Right ventricle myocardium superior (tissue), 1 donor: ENCODE measurements around the gene MFNG. TPM values are rescaled to one million over a fixed set of nuclear protein-coding genes. Genes with fewer than 3 reads are reported as not detected.

Experiments used
- ATAC-seq: fragments of 200-7000 bp; cut with Tn5 transposase; one replicate; pipeline ENCODE4 v1.9.1; 2020; ENCODE audit warnings: mild to moderate bottlenecking; ENCODE audit not compliant: poor library complexity
- DNase-seq: peaks from one replicate; pipeline ENCODE4 v3.0.0-alpha.2; 2020
- intact Hi-C: fragments of 100-400 bp; cut with DNase I; formaldehyde crosslinking; loops from one replicate; pipeline ENCODE4 v1.11.2; 2022
- total RNA-seq: library from RNA; stranded (reverse); fragmentation: NEBNext Ultra II Directional; extraction: Animal tissue kit (Norgen Biotek cat#: 25700); gene quantifications from one replicate; pipeline ENCODE4 v1.2.1, GENCODE V29; 2021
- donor health status: DM: no; HTN: yes; CAD: no; lungs with severe emphysema.

The MFNG gene
- total RNA-seq, 1 donor from 2014 or later: 12.7 TPM

DNA sequence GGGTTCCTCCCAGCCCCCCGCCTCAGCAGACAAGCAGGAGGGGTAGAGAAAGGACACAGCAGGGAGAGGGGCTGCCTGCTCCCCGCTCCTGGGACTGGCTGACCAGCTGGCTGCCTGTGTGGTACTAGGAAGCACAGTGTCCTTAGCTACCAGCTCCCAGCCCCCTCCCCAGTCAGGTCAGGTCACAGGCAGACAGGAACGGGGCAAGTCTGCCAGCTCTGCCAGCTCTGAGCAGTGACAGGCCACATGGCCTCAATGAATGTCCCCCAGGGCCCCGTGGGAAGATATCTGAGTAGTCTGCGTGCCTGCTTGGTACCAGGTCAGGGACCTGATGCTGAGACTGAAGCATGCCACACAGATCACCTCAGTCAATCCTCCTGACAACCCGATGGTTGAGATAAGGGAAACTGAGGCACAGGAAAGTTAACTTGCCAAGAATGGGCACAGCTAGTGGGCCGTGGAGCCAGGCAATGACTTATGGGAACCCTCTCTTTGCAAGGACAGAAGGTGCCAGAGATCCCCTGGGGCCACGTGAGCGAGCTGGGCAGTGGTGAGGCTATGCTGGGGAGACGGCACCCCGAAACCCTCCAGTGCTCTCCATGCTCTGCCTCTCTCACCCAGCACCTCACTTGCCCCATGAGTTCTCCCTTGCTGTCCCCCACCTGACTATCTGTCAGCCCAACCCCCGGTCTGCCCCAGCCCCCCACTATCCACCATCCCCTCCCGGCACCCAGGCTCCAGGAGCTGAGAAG, 13.8 kb upstream of the MFNG start:
- DNase-seq (no peak), ATAC-seq (no peak)
- intact Hi-C loops: no loop called here

DNA sequence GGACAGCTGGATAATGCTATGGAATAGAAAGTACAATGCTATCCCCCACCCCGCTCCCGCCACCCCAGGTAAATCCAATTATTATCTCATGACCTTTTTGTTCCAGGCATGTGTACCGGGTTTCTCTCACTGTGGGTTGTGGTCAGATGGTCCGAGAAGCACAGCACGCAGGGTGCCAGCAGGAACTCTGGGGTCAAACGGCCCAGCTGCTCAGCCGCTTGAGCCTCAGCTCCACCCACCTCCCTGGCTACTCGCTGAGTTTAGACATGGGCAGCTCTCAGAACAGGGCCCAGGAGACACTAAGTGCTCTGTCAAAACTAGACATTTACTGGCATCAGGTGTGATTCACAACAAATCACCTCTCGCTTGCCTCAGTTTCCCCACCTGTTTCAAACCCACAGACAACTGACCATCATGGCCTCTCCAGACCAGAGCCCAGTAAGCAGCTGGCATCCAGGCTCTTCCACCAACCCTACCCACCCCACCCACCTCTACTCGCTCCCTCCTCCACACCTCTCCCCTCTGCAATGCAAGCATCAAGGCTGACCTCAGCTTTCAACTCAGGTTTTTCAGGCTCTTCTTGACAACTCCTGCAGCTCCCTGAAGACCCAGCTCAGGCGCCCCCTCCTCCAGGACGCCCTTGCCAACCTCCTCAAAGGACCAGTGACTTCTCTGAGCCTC, 13.0 kb upstream of the MFNG start:
- ATAC-seq: no peak
- intact Hi-C loops: no loop called here
- no peak for DNase-seq

DNA sequence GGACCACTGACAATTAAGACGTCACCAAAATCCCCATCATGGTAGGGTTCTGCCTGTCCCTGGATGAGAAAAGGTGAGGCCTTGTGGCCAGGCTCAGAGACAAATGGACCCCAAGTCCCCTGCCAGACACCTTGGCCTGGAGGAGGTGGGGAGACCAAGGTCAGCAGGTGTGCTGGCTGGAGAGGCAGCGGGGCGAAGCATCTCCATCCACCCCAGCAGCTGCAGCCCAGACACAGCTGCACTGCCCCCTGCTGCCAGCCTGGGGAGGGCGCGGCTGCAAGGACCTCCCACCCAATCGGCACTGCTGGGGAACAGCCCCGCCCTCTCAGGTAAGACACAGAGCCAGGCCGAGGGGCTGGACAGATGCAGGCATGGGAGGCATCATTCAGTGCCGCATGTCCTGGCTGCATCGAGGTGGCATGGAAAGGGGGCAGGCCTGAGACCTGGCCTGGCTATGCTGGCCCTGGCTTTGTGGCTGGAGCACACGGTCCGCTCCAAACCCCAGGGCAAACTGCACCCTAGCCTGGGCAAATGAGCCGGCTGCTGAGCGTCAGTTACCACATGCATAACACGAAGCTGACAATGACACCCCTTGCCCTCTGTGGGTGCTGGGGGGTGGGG, 12.2 kb upstream of the MFNG start:
- DNase-seq (no peak), ATAC-seq (no peak)
- intact Hi-C loops: no loop called here

DNA sequence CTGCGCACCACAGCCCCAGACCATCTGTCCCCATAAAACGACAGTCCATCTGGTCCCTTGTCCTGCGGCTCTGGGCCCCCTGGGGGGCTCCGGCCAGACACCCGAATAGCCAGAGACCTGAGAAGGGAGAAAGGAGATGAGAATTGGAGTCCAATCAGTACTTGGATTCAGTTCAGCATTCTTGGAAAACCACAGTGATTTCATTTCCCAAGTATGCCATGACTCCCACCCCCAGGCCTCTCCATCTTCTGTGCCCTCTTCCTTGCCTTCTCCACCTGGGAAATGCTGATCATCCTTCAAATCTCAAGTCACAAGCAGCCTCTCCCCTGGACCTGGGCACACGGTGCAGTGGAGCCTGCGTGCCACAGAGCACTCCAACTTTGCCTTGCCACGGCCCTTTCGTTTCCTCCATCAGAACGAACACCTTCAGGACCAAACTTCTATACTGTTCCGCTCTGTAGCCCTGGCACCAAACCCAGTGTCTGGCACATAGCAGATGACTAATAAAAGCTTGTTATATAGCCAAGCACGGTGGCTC, 10.9 kb upstream of the MFNG start:
- intact Hi-C loops: no loop called here
- no peak for DNase-seq
- no peak for ATAC-seq

DNA sequence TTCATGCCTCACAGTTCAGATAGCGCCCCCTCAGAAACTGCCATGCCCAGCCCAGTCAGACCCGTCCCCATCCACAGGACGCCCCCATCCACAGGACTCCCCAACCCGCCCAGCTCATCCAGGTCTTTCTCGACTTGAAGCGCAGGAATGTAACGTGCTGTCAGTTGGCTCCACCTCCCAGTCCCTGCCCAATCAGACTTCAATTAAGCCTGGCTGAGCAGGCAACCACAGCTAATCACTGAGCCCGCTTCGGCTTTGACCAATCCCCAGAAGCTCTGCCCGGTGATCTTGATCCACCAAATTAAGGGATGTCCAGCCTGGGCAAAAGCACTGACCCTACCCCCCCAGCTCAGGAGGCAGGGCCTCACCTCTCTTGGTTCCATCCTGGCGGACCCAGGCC, 10.5 kb upstream of the MFNG start:
- ATAC-seq: no peak
- intact Hi-C loops: no loop called here
- DNase-seq: no peak

DNA sequence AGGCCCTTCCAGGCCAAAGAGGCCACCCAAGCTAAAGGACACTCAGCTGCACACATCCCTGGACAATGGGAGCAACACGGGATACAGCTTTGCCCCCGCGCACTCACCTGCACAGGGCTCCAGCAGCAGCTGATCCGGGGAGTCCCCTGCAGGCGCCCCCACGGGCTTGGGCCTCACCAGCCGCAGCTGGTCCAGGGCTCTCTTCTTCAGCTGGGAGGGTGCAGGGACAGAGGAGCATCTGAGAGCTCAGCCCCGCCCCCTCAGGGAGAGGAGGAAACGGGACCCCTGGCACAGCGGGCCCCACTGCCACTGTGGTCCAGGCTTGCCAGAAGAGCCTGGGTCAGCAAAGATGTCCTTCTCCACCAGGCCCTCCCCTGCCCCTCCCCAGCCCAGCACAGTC, 7.8 kb upstream of the MFNG start:
- ATAC-seq (no peak), DNase-seq (no peak)
- intact Hi-C loops: no loop called here

DNA sequence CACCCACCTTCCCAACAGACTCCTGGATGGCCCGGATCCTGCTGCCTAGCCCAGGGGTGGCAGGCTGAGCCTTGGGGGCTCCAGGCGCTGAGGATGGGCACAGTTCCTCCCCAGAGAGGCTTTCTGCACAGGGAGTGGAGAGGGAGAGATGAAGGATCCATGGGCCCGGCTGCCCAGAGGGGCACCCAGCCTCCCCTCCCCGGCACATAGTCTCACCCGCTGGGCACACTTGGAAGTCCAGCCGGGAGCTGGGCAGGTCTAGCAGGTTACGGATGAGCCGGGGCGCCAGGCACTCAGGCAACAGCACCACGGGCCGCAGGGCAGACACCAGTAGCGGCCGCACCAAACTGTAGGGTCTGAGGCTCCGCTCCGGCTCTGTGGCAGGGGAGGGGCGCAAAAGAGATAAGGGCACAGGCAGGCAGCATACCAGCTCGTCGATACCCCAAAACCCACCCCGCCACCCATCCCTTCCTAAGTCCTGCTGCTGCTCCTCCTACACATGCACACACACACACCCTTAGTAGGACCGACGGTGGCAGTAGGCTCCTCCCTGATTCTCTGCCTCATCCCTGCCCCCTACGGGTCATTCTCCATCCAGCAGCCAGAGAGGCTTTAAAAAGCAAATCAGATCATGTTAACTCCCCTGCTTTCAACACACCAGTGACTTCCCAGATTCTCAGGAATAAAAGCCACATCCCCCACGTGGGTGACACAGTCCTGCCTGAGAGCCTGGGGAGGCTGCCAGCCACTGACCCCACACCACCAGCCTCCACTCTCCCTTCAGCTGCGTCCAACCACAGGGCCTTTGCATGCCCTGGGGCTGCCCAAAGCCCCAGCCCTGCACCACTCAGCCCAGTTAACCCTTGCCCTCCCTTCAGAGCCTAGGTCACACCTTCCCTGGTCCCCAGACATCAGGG, 6.5 kb upstream of the MFNG start:
- intact Hi-C loops: no loop called here
- DNase-seq: no peak
- ATAC-seq: no peak

DNA sequence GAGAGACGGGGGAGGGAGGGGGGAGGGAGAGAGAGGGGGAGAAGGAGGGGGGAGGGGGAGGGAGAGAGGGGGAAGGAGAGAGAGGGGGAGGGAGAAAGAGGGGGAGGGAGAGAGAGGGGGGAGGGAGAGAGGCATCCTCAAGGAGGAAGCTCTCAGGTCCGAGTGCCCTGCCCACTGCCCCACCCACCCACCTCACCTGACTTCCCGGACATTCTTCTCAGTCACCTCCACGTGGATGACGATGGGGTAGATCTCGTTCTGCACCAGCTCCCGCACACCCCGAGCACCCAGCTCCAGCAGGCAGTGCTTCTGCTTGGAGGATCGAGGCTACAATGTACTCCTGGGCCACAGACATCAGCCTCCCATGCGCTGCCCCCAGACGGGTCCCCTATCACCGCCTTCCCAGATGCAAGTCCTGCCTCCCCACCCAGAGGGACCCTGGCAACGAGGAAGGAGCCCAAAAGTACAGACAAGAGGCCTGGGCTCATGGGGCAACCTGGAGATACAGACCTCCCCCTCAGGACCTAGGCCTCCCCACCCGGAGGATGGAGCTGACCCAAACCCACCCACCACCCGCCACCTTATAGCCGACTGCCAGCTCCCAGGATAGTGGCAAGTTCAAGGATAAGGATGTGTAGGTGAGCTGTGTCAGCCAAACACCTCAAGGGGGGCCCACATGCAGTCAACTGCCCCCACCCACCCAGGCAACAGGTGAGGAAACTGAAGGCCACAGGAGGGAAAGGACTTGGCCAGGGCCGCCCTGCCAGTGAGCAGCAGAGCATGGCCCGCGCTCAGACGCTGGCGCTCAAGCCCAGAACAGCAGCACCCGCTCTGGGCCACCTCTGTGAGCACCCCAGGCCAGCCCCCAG, 5.6 kb upstream of the MFNG start:
- DNase-seq: no peak
- ATAC-seq: no peak
- intact Hi-C loops: no loop called here

DNA sequence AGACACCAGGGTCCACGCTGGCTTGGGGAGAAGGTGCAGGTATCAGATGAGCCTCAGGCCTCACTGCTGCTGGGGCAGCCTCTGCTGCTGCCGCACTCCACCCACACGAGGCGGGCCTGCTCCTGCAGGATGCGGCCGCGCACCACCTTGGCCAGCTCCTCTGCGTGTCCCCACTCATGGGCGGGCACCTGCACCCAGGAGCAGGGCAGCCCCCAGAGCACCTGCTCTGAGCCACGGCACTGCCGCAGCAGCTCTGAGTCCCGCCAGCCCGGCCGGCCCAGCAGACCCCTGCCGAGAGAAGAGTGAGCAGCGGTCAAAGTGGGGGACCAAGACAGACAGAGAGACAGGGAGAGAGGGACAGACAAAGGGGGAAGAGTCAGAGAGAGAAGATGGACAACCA, 4.9 kb upstream of the MFNG start:
- intact Hi-C loops: no loop called here
- no peak for DNase-seq
- no peak for ATAC-seq

DNA sequence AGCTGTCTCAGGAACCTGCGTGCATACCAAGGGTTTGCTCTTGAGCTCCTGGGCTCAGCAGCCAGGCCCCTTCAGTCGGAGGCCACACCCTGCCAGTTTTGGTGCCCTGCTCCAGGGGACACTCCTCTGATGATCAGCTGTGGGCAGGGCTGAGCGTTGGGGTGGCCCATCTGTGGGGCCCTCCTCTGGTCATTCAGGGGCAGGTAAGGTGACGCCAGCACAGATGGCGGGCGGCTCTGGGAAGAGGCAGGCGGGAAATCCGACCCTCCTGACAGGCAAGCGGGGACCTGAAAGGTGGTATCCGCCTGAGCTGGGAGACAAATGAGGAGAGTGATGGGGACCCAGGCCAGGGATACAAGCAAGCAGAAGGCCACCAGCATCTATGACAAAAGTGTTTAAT, 3.8 kb upstream of the MFNG start:
- intact Hi-C loops: no loop called here

DNA sequence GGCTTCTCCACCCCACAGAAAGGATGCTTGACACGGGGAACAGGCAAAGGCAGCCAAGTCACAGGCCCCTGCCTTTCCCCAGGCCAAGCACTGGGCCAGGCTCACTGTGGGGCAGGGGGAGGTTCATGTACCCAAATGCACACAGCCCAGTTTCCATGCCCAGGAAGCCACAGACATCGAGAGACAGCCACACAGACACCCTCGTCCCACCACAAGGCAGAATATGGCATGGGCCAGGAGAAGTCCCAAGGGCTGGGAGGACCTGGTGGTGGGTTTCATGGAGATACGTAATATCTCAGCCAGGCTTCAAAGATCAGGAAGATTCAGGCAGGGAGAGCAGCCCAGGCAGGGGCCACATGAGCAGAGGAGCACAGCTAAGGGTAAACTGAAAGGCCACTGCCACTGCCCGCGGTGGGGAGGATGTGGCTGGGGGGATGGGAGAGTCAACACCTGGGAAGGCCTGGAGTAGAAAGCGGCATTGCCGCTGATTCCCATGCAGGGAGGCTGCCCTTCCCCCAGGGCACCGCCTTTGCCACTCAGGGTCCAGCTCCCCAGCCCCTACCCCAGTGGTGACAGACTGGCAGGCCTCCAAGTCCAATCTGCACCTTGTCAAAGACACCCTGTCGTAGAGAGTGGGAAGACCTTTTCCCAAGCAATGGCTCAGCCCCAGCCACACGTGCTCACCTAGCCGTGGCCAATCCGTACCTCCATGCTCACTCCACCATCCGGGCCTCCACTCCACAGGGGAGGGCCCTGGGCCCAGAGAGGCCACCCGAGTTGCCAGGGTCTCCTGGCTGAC, 2.4 kb upstream of the MFNG start:
- ATAC-seq: no peak
- intact Hi-C loops: no loop called here

More for the DNA sequence above, 3.8 kb upstream of the MFNG start:
- DNase-seq (no peak), ATAC-seq (no peak)

DNA sequence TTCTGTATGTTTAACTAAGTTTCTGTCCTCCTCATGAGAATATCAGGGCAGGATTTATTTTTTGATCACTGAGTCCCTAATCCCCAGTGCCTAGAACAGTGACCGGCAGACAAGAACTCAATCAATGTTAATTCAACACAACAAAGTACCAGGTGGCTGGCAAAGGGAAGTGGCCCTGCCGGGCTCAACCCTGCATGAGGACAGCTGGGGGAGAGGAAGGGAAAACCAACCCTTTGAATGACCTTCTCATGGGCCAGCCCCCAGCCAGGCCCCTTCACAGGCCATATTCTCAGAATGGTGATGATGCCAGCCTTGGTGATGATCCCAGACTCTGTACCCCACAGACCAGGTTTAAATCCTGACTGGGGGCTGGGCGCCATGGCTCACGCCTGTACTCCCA, 1.4 kb upstream of the MFNG start:
- no peak for DNase-seq
- intact Hi-C loops: no loop called here
- ATAC-seq: no peak

More for the DNA sequence above, 2.4 kb upstream of the MFNG start:
- DNase-seq: no peak

DNA sequence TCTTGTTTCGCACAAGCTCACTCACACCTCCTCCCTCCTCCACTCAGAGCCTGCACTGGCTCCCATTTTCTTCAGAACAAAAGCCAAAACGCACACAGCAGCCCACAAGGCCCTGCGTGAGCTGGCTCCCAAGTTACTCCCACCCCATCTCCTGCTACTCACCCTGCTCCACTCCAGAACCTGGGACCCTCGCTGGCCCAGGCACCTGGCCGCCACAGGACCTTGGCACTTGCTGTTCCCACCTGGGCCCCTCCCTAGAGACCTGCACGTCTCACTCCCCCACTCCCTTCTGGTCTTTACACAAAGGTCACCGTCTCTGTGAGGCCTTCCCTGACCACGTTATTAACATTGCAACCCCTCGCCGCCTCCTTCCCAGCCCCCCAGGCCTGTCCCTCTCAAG, 945 bp upstream of the MFNG start:
- intact Hi-C loops: no loop called here
- DNase-seq: no peak
- no peak for ATAC-seq

DNA sequence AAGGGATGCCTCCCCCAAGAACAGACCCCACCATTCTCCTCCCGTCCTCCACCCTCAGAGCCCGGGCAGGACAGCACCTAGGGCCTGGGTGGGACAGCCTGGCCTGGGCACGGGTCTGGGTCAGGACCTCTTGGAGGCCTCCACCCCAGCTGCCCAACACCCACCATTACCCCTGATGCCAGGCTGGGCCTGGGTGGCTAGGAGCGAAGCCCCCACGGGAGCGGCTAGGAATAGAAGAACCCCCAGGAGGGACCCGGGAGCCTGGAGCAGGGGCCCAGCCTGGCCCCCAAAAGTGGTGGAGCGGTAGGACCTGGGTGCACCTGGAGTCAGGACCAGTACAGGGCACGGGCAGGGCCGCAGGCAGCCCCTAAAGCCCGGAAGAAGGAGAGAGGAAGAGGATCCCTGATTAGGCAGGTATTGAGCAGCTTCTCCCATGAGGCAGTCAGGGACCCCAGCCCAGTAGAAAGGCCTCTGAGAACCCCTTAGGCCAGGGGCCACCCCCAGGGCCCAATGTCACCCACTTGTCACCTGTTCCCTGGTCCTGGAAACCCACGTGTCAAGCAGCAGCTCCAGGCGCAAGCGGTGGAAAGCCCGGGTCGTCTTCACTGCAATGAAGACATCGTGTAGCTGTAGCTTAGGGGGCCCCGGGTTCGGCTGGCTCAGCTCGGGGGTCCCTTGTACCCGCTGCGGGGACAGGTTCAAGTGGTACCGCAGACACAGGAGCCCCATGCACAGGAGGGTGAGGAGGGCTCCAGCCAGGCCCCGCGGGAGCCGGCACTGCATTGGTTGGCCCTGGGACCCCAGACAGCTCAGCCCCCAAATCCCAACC, 575 bp downstream of the MFNG start:
- DNase-seq: no peak
- intact Hi-C loops: no loop called here
- ATAC-seq: no peak

DNA sequence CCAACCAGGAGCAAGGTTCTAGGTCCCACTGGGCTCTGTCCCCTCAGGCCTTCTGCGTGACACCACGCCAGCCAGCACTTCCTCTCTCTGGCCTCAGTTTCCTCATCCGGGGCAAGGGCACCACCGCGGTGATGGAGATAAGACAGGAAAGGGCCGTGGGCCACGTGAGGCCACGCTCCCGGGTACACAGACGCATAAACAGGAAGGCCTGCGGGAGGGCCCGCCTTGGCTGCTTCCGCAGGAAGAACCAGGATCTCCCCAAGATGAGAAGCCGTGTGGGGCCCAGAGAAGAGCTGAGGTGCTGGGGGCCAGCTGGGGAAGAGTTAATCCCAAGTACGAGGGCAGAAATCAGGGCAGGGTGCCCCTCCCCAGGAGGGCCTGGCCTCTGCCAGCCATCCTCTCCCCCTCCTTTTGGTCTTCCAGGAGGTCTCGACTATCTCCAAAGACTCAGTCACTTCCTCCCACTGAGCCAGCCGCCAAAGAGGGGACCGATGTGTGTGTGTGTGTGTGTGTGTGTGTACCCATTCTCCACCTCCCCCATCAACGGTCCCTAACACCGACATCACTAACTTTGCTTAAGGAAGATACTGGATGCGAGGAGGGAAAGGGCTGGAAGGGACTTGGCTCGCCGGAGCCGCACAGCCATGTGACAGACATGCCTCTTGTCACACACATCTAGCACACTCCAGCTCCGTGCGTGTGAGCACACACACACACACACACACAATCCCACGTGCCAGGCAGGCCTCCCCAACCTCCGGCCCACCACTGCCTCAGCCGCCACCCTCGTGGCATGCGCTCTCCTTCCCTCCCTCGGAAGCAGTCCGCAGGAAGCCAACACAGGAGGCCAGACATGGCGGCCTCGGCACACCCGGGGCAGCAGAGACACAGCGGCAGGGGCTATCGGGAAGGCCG, 1.4 kb downstream of the MFNG start:
- ATAC-seq: peak; percentile 70
- intact Hi-C loops: no loop called here
- peak; percentile 91 for DNase-seq
